NCI-H1048 (cell line): ENCODE measurements around the gene OPCML.

ENCODE experiments used
- DNase-seq: peaks from one replicate; lab custom pipeline; 2025; lab: John Stamatoyannopoulos, UW

Gene OPCML

DNA sequence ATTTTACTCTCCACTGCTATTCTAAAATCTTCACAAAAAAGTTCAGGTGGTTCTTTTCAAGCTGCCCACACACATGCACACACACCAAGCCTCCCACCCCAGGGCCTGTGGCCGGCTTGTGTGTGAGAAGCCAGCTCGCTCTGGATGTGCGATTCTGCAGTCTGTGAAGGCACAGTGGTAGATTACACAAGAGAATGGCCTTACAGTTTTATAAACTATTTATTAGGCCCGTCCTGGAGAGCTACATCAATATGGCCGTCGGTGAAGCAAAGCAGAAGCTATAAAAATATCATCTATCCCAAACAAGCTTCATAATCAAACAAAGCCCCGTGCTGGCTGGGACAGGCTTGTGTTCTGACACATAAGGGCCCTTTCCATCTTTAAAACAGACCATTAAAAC lies 240.5 kb downstream of the OPCML start:
- no peak for DNase-seq

- no peak for DNase-seq
These were observed 246.9 kb downstream of the OPCML start for GRCh38 chr11:133285359-133285758.

- no peak for DNase-seq
These were observed 248.1 kb downstream of the OPCML start for GRCh38 chr11:133284156-133284555.

DNA sequence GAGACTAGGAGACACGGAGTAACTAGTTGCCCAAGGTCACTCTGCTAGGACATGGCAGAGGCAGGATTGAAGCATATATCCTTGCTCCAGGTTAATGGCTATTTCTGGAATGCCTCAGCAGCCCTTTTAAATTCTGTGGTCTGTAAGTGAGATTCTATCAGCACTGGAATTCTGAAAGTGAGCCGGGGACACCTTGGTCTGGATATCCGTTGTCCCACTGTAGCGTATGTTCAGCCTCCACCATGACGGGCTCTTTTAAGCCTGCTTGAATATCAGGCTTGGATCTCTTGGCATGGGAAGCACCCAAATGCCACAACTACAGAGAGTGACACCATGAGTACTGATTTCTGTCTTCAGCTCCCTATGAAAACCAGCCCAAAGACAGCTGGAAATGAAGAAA lies 254.4 kb downstream of the OPCML start:
- no peak for DNase-seq

- DNase-seq = no peak
These were observed 260.2 kb downstream of the OPCML start for GRCh38 chr11:133271871-133272776.

- no peak for DNase-seq
These were observed 261.1 kb downstream of the OPCML start for GRCh38 chr11:133271206-133271605.

DNA sequence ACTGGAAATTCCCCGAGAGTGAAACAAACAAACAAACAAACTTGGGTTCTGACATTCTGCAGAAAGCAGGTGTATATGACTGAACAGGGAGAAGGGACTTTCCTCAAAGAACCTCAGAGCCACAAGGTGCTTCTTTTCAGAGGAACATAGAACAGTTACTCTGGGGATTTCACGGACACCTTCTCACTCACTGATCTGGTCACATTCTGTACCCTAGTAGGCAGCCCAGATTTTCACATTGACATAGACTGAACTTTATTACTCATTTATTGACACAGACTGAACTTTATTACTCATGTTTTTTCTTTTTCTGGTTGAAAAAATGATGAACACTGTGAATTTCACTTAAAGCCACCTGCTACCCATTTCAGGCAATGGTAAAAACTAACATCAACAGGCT lies 263.0 kb downstream of the OPCML start:
- no peak for DNase-seq

DNA sequence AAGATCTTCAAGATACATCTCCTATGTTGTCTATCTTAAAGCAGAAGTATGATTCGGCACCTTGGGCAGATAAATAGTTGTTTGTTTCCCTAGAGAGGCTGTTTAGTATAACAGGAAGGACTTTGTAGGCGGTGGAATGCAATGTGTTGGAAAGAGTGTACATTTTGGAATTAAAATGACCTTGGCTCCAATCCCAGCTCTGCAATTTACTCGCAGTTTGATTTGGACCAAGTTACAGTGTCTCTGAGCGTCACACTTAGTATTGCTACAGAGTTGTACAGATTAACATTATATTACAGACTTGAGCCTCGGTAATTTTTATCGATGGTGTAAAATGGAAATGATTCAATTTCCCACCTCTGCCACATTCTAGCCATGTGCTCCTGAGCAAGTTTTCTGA lies 265.3 kb downstream of the OPCML start:
- DNase-seq = no peak

DNA sequence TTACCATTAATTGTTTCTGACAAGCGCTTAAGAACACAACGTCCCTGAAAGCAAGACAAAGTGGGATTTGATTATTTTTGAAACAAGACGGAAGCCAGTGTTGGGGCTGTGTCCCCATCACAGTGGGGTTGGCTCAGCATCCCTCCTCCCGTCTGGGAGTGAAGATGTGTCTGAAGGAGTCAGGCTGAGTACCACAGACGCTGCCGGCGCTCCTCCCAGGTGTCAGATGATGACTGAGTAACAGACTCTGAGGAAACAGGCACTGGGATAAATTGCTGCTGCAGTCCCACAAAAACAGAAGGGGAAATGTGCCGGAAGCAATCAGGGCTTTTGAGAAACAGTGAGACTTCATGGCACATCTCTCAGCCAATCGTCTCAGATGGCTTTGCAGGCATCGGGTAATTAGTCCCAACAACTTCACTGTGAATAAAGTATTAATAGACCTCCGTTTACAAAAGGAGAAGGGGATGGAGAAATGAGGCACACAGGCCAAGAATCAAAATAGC lies 266.7 kb downstream of the OPCML start:
- DNase-seq = no peak

GRCh38 chr11:133263332-133263731 lies 269.0 kb downstream of the OPCML start:
- no peak for DNase-seq

DNA sequence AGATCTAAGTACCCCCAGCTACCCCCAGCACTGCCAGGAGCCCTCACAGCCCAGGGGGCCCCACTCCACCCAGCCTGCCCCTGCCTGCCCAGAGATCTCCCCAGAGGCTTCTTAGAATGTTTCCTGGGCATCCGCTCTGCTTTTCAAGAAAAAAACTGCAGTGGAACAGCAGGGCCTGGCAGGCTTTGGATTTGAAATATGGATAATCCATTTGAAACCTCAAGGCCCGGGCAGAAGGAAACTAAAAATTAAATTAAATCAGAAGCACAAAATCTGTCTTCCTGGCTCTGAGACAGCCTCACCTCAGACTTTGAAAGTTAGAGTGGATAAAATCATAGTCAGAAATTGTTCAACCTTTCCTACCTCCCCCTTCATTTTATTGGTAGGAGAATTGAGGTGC lies 273.6 kb downstream of the OPCML start:
- DNase-seq = no peak

GRCh38 chr11:133254601-133255000 lies 277.7 kb downstream of the OPCML start:
- DNase-seq = no peak

DNA sequence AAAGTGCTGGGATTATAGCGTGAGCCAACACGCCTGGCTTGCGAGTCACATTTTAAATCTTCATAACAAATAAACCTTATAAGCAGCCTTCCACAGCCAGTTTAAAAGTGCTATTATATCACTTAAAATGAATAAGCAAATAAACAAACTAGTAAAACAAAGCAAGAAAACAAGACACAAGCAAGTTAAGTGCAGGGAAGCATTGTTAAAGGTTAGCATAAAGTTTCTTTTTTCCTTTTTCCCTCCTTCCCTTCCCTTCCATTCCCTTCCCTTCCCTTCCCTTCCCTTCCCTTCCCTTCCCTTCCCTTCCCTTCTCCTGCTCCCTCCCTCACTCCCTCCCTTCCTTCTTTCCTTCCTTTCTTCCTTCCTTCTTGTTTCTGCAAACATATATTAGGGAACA lies 278.7 kb downstream of the OPCML start:
- DNase-seq = no peak

DNA sequence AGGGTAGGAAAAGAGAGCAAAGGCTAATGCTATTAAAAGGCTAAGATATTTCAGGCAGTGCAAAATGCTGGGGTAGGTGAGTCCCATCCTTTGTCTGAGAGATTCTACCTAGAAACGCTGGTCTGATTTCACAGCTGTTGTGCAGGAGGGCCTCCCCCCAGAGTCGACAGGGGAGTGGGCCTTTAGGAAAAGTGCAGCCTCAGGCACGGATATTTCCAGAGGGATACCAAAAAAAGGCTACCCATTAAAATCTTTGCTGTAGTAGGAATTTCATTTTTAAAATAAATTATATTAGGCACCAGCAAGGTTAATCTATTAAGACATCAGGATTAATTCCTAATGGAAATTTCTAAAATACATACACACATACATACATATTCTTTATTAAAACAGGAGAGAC lies 280.5 kb downstream of the OPCML start:
- DNase-seq = no peak

DNA sequence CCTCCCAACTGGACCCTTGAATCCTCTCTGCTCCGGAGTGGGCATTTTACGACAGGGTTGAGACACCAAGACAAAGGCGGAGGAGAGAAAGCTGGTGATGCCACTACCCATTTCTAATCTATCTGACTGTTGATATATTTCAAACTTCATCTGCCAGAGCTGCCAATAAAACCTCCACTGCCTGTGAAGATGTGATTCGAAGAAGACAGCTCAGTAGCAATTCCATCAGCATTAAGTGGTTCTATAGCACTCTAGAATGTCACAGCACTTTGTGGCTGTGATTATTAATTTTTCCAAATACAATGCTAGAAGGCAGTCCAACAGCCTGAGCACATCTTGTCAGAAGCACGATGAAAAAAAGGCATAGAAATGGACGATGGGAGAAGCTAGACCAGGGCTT lies 282.8 kb downstream of the OPCML start:
- DNase-seq = no peak

- DNase-seq = no peak
These were observed 283.2 kb downstream of the OPCML start for GRCh38 chr11:133249065-133249464.

GRCh38 chr11:133243832-133244231 lies 288.5 kb downstream of the OPCML start:
- DNase-seq = no peak

GRCh38 chr11:133240908-133241655 lies 291.2 kb downstream of the OPCML start:
- no peak for DNase-seq

- no peak for DNase-seq
These were observed 292.7 kb downstream of the OPCML start for GRCh38 chr11:133239575-133239974.

DNA sequence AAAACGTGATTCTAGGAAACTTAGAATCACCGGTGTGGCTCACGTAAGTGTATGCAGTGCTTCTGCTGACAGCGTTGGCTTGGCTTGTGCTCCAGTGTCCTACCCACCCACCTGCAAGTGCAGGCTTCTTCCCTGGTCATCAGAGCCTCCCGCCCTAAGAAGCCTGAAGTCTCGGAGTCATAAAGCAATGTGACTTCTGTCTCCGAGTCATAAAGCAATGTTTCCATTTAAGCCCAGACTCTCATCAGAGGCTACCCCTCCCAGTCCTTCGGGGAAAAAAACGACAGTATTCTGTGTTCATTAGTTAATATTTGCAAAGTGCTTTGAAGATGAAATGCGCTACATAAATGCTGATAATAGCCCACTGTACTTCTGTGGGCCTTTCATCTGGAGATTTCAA lies 293.8 kb downstream of the OPCML start:
- no peak for DNase-seq

DNA sequence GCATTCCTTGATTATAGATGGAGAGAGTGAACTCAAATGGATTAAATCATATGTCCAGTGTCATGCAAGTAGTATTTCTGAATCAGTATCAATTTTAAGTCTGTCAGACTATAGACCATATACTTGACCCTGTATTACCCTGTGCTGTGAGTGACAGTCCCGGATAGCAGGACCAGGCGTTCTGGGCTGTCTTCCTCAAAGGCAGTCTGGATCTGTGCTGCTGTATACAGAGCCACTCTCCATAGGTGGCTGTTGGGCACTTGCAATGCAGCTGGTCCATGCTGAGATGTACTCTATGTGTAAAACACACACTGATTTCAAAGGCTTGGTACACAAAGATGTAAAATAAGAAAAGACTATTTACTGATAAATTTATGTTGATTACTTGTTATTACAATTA lies 294.3 kb downstream of the OPCML start:
- DNase-seq = no peak

- no peak for DNase-seq
These were observed 296.9 kb downstream of the OPCML start for GRCh38 chr11:133235381-133235780.

DNA sequence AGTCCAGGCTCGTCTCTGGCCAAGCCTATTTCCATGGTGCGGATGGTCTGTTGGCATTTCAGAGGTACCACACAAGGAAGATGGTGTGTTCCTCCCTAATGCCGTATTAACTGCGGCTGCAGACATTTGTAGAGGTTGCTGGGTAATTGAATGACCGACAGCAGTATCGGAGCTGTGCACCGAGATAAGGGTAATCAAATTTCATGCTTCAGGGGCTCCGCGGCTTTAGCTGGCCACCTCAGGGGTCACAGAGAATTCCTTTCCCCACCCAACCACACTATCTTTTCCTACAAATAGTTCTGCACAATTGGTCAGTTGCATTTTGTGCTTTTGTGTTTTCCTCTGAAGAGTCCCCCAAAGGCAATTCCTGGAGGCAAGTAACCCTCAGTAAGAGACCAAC lies 297.4 kb downstream of the OPCML start:
- DNase-seq = no peak
